GM12865 (cell line): ENCODE data around the gene SELPLG.
A peak's percentile ranks its signal among the peaks of the same experiment; 100 is the strongest.

Source experiments
- DNase-seq: peaks from one replicate; pipeline ENCODE4 v3.0.0; 2010; ENCODE audit warnings: low read depth
- H3K4me3 ChIP-seq: 2 replicates; pipeline ENCODE4 v1.5.1; 2011; ENCODE audit warnings: mild to moderate bottlenecking, low read depth, low read length, control low read depth
- TF ChIP-seq, protein P1 (sequence below): IDR thresholded peaks from 2 replicates; pipeline ENCODE4 v1.5.1; 2011; ENCODE audit warnings: low read length, control low read depth, low read depth, inconsistent platforms; ENCODE audit not compliant: insufficient read depth; ENCODE audit errors: missing control alignments

Gene SELPLG

DNA sequence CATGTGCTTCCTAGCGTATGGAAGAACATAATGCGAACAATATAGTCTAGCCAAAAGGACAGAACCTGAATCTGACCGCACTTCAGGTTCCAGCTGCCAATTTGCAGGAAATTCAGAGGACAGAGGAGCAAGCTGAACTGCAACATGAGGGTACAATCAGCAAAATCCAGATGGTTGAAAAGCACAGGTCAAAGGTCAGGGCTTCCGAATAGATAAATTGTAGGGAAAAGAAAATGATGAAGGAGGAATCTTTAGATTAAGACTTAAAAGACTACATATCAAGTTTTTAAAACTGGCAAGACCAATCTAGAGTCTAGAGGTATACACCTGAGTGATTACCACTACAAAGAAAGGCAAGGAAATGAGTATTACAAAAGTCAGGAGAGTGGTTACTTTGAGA, 42.1 kb upstream of the SELPLG start:
- TF ChIP-seq, protein P1, sequence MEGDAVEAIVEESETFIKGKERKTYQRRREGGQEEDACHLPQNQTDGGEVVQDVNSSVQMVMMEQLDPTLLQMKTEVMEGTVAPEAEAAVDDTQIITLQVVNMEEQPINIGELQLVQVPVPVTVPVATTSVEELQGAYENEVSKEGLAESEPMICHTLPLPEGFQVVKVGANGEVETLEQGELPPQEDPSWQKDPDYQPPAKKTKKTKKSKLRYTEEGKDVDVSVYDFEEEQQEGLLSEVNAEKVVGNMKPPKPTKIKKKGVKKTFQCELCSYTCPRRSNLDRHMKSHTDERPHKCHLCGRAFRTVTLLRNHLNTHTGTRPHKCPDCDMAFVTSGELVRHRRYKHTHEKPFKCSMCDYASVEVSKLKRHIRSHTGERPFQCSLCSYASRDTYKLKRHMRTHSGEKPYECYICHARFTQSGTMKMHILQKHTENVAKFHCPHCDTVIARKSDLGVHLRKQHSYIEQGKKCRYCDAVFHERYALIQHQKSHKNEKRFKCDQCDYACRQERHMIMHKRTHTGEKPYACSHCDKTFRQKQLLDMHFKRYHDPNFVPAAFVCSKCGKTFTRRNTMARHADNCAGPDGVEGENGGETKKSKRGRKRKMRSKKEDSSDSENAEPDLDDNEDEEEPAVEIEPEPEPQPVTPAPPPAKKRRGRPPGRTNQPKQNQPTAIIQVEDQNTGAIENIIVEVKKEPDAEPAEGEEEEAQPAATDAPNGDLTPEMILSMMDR: no peak
- no peak overlapping the region for H3K4me3 ChIP-seq
- no peak for DNase-seq

DNA sequence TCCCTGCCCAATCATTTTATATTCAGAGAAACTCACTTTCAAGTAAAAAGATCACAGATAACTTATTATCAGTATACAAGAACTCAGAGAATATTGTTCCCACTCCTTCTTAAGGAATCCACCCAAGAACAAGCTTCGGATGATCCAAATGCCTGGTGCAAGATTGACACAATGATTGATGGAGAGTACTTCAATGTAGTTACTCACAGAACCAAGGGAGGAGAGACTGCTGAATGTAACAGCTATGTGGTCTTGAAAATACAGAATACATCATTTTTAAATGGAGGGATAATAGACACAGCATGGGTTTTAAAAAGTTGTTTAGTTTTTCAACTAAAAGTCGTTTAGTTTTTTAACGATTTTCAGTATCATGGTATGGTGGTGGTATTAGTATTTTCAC, 38.4 kb upstream of the SELPLG start:
- no peak overlapping the region for H3K4me3 ChIP-seq
- DNase-seq: no peak
- TF ChIP-seq, protein P1: no peak

DNA sequence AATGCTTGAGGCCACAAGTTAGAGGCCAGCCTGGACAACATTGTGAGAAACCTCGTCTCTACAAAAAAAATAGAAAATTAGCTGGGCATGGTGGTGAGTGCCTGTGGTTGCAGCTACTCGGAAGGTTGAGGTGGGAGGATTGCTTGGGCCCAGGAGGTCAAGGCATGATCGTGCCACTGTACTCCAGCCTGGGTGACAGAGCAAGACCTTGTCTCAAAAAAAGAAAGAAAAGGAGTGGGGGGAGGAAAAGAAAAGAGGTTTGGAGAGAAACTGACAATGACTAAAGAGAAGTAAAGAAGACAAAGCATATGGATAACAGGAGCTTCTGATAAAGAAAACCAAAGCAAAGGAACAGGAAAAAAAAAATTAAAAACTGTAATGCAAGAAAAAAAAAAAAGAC, 37.4 kb upstream of the SELPLG start:
- no peak for DNase-seq
- TF ChIP-seq, protein P1: no peak
- no peak overlapping the region for H3K4me3 ChIP-seq

DNA sequence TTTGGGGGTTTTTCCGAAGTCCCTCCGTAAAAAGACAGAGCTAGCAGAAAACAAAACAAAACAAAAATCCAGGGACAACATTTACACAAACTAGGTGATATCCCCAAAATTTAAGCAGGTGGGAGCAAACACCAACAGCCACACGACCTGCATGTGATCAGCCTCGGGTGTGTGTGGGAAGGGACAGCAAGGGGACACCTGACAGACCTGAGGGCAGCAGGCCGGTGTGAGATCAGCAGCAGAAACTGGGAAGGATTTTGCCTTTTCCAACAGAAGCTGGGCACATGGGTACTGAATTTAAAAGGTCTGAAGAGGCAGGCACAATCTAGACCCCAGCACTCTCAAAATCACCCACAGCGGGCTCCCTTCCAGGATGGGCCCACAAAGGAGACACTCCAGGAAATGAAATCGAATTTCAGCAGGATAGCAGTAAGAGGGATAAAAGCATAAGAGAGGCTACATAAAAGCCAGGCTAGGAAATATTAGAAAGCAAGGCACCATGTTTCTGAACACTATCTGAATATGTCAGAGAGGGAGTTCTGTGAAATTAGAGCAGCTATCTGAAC, 36.5 kb upstream of the SELPLG start:
- no peak overlapping the region for H3K4me3 ChIP-seq
- TF ChIP-seq, protein P1: no peak
- no peak for DNase-seq

DNA sequence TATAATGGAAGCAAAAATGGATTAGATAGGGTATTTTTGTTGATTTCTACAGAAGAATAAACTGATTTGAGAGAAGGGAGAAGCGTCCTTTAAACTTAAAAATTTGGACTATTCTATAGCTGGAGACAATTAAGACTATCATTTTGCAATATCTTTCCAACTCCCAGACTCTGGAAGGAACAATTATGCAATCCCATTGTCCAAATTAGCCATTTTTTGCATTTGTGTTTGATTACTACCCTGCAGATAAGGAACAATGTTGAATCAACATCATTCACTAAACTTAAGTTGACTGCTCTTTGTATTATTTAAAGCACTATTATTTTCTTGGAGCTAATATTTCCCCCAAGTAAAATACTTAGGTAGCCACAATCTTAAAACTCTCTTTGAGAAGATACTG, 34.8 kb upstream of the SELPLG start:
- no peak for DNase-seq
- H3K4me3 ChIP-seq: no peak overlapping the region

DNA sequence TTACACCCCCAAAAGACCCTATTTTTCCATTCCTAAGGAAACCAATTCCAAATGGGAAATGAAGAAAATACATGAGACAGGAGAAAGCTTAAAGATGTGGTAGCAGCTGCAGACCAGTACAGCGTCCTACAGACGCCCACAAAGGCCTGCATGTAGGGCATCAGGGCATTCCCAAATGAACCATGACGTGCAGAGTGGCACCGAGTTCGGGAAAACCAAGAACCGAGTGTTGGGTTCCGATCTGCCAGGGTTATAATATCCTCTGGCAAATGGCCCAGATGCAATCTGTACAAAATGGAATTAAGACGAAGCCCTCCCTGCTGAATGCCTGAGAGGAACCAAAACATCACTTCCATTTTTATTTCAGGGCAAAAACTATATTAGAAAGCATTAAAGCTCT, 34.4 kb upstream of the SELPLG start:
- TF ChIP-seq, protein P1: no peak
- DNase-seq: no peak
- H3K4me3 ChIP-seq: no peak overlapping the region

More for the DNA sequence above, 34.8 kb upstream of the SELPLG start:
- TF ChIP-seq, protein P1: no peak

DNA sequence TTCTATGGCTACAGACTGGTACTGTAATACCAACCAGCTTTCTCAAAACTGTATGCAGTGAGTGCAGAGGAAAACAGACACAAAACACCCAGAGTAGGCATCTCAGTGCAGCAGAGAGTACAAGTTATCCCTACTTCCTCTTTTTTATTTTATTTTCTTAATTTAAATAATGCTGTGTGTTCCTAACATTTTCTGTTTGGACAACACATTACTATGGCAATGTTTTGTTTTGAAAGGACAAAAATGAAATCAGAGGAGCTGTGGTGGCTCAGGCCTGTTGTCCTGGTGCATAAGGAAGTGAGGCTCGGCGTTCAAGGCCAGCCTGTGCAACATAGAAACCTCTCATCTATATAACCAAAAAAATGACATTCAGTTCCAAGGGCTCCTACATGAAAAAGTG, 33.7 kb upstream of the SELPLG start:
- TF ChIP-seq, protein P1: no peak
- H3K4me3 ChIP-seq: no peak overlapping the region
- peak; percentile 41 for DNase-seq
